Body of pancreas (tissue), 4 donors: ENCODE results near the gene EMC6. TPM values are rescaled to one million over a fixed set of nuclear protein-coding genes. Genes with fewer than 3 reads are reported as not detected.

ENCODE experiments used
- ATAC-seq: fragments of 150-250 bp; one replicate; pipeline ENCODE4 v1.9.1; 2016
- DNase-seq, 4 donors: peaks; one replicate each; pipeline ENCODE4 v3.0.0-alpha.2; 2019
- H3K27ac ChIP-seq, 4 donors: fragments of 200-600 bp; sonication (generic); 1 replicate in 3 of 4; 2 replicates in 1 of 4; pipeline versions ENCODE4 v1.5.1 to v1.6.1; 2016 to 2019; ENCODE audit warnings: mild to moderate bottlenecking in 1 of 4, mixed read lengths in 1 of 4, moderate library complexity in 1 of 4
- H3K27me3 ChIP-seq, 2 donors: fragments of 200-600 bp; sonication (generic); one replicate each; pipeline ENCODE4 v1.6.0; 2016; ENCODE audit warnings: mild to moderate bottlenecking in 1 of 2
- H3K36me3 ChIP-seq, 2 donors: fragments of 200-600 bp; sonication (generic); replicated peaks in 1 of 2; 2 replicates each; pipeline ENCODE4 v1.5.1; 2016; ENCODE audit warnings: low read depth in 2 of 2; ENCODE audit not compliant: insufficient read depth in 1 of 2
- H3K4me1 ChIP-seq: fragments of 200-600 bp; sonication (generic); one replicate; pipeline ENCODE4 v1.6.0; 2016
- H3K4me3 ChIP-seq, 2 donors: fragments of 200-600 bp; sonication (generic); 1 replicate in 1 of 2; 2 replicates in 1 of 2; pipeline ENCODE4 v1.5.1; 2016 to 2019
- H3K9me3 ChIP-seq, 3 donors: fragments of 200-600 bp; sonication (generic); 1 replicate in 2 of 3; 2 replicates in 1 of 3; pipeline ENCODE4 v1.5.1; 2016
- POLR2A ChIP-seq, 3 donors: fragments of 450-650 bp; IDR thresholded peaks; one replicate each; pipeline ENCODE4 v1.6.1; 2016; ENCODE audit warnings: antibody characterized with exemption in 3 of 3, mild to moderate bottlenecking in 2 of 3
- WGBS, 2 donors: methylation state at CpG; one replicate each; pipeline ENCODE4 v1.1.5; 2017; 5-methylcytosine and 5-hydroxymethylcytosine counted together
- intact Hi-C: fragments of 100-400 bp; cut with DNase I; formaldehyde crosslinking; loops from one replicate; pipeline ENCODE4 v1.15.1; 2023
- total RNA-seq, 2 donors: library from RNA; depleted of rRNA; stranded (reverse); fragments of >200 nt; gene quantifications; one replicate each; pipeline ENCODE4 v1.1.0, GENCODE V29; 2016
- TF ChIP-seq, protein P1 (sequence below), 7 experiments: fragments of 450-650 bp in 4 of 7; fragments of 200-600 bp in 3 of 7; sonication (generic) in 3 of 7; IDR thresholded peaks; one replicate each; pipeline ENCODE4 v1.5.1; 2016 to 2019; ENCODE audit warnings: antibody characterized with exemption in 7 of 7

Gene EMC6
- total RNA-seq, 2 donors from 2014 or later: 5.9 to 8.3 TPM

DNA sequence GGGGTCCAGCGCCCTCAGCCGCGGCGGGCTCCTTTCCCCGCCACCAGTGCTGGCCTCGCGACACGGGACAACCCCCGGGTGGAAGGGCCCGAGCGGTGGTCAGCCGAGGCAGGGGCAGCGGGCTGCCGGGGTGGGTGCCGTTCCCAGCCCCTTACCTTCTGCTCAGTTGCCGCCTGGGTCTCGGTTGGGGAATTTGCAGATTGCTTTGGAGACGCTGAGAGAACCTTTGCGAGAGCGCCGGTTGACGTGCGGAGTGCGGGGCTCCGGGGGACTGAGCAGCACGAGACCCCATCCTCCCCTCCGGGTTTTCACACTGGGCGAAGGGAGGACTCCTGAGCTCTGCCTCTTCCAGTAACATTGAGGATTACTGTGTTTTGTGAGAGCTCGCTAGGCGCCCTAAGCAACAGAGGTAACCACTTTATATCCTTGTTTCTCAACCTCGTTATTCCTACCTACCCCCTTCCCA, 31.7 kb upstream of the EMC6 start:
- peak overlapping the region; percentile 88 to 95 (median 92) for H3K27ac ChIP-seq
- intact Hi-C loops: no loop called here
- peak overlapping the region; percentile 94 for H3K4me3 ChIP-seq
- no peaks in the 10 kb centered on the region for H3K36me3 ChIP-seq
- peaks cover 49% of the 10 kb centered on the region for H3K4me1 ChIP-seq
- H3K9me3 ChIP-seq: no peaks in the 10 kb centered on the region
- 1 to 2% methylated on average over 15 to 27 of the region's 31 CpGs for WGBS, 2 donors
- H3K27me3 ChIP-seq: no peaks in the 10 kb centered on the region
- DNase-seq (no peak), ATAC-seq (no peak)
- TF ChIP-seq POLR2A (IDR thresholded peaks at IDR 0.05): no peak
- TF ChIP-seq, protein P1, sequence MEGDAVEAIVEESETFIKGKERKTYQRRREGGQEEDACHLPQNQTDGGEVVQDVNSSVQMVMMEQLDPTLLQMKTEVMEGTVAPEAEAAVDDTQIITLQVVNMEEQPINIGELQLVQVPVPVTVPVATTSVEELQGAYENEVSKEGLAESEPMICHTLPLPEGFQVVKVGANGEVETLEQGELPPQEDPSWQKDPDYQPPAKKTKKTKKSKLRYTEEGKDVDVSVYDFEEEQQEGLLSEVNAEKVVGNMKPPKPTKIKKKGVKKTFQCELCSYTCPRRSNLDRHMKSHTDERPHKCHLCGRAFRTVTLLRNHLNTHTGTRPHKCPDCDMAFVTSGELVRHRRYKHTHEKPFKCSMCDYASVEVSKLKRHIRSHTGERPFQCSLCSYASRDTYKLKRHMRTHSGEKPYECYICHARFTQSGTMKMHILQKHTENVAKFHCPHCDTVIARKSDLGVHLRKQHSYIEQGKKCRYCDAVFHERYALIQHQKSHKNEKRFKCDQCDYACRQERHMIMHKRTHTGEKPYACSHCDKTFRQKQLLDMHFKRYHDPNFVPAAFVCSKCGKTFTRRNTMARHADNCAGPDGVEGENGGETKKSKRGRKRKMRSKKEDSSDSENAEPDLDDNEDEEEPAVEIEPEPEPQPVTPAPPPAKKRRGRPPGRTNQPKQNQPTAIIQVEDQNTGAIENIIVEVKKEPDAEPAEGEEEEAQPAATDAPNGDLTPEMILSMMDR (IDR thresholded peaks at IDR 0.05): no peak

DNA sequence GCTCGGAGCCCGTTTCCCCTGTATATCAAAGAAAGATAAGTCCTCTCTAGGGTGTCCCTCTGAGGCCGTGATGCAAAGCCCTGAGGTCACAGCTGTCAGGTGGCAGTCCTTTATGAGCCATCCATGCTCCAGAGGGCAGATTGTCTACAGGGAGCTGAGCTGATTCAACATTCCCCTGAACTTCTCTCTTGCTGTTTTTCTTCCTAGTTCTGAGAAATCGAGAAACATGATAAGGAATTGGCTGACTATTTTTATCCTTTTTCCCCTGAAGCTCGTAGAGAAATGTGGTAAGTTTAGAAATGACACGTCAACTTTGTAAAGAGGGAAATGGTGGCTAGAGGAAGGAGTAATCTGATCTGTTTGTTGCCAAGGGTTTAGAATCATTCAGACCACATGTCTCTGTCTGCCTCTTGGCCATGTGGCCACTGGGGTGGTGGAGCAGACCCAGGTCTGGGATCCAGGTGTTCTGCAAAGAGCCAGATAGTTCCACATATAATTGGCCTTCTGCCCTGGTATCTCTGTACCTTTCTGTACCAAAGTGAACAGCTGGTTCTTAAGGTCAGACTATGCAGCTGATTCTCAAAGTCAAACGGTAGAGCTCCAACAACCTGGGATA, 28.5 kb upstream of the EMC6 start:
- no peak overlapping the region for H3K4me3 ChIP-seq
- WGBS, 2 donors: 27 to 31% methylated on average over 7 of the region's 7 CpGs
- peak; percentile 36 for ATAC-seq
- peaks cover 40% of the 10 kb centered on the region for H3K4me1 ChIP-seq
- no peaks in the 10 kb centered on the region for H3K27me3 ChIP-seq
- intact Hi-C loops: no loop called here
- peak; percentile 62 to 84 (median 79) for DNase-seq
- no peaks in the 10 kb centered on the region for H3K9me3 ChIP-seq
- peaks cover 0 to 4% of the 10 kb centered on the region in 2 donors for H3K36me3 ChIP-seq
- TF ChIP-seq POLR2A (IDR thresholded peaks at IDR 0.05): peak in 1 of 3 donors; percentile 23
- TF ChIP-seq, protein P1 (IDR thresholded peaks at IDR 0.05): peak in 2 of 7 experiments; percentile 8 to 21
- peak overlapping the region; percentile 51 to 85 (median 66) for H3K27ac ChIP-seq

DNA sequence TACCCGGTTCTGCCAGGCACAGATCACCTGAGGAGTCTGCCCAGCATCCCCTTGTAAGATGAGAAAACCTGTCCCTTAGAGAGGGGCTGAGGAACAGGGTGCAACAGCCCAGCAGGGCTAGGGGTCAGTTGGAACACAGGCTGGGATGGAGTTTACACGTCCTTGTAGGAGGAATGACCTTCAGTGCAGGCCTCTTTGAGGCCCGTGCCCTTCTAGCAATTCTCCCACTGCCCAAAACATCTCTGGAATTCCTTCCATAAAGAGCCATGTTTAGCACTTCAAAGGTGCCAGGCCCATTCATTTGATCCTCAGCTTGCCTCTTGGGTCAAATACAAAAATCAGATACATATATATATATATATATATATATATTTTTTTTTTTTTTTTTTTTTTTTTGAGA, 27.6 kb upstream of the EMC6 start:
- Histone ChIP-seq H3K36me3 (peaks cover 0 to 4% of the 10 kb centered on the region in 2 donors), H3K4me1 (peaks cover 38% of the 10 kb centered on the region), H3K9me3 (no peaks in the 10 kb centered on the region), H3K27ac (peak overlapping the region in 3 of 4 donors; percentile 58 to 85 (median 75)), H3K4me3 (no peak overlapping the region), H3K27me3 (no peaks in the 10 kb centered on the region)
- intact Hi-C loops: no loop called here
- no peak for DNase-seq
- 34 to 45% methylated on average over 3 of the region's 3 CpGs for WGBS, 2 donors
- ATAC-seq: no peak
- TF ChIP-seq POLR2A (IDR thresholded peaks at IDR 0.05): no peak
- TF ChIP-seq, protein P1 (IDR thresholded peaks at IDR 0.05): no peak

DNA sequence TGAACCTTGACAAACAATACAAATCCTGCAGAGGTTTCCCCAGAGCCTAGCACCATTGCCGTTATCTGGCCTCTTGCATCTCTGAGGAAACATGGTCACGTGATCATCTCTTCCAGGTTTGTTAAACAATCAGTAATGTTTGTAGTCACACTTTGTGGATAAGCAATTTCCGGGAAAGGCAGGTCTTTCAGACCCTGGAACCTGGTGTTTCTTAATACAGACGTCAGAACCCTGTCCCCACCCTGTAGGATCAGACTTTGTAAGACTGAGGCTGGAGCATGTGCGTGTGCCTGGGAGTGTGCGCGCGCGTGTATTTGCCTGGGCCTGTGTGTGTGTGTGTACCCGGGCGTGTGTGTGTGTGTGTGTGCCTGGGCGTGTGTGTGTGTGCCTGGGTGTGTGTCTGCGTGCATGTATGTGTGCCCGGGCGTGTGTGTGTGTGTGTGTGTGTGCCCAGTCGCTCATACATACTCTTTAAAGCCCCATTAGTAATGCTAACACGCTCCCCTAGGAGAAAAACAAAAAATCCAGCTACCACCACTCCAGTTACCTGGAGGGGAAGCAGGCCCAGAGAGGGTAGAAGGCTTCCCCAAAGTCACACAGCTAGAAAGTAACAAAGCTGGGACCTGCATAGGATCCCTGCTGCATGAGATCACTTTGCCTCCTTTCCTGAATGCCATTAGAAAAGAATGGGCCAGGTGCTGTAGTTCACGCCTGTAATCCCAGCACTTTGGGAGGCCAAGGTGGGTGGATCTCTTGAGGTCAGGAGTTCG, 26.7 kb upstream of the EMC6 start:
- intact Hi-C loops: no loop called here
- no peak for ATAC-seq
- Histone ChIP-seq H3K9me3 (no peaks in the 10 kb centered on the region), H3K4me3 (no peak overlapping the region), H3K4me1 (peaks cover 38% of the 10 kb centered on the region), H3K36me3 (peaks cover 0 to 4% of the 10 kb centered on the region in 2 donors), H3K27ac (no peak overlapping the region), H3K27me3 (no peaks in the 10 kb centered on the region)
- TF ChIP-seq, protein P1 (IDR thresholded peaks at IDR 0.05): no peak
- no peak for TF ChIP-seq POLR2A (IDR thresholded peaks at IDR 0.05)
- DNase-seq: no peak
- WGBS, 2 donors: 72 to 75% methylated on average over 8 to 17 of the region's 19 CpGs
